Endothelial cell of umbilical vein (primary cell): ENCODE measurements around the gene TMEM239. TPM values are rescaled to one million over a fixed set of nuclear protein-coding genes. Genes with fewer than 3 reads are reported as not detected.

Source experiments
- BruUV-seq: library from RNA; stranded (reverse); fragments of 400-500 nt; replicated peaks from 2 replicates; lab custom pipeline; 2021; lab: Mats Ljungman, UMichigan
- CTCF ChIA-PET: fragments of 300-600, 350-600 bp; sonication (Branson Sonifier 250); formaldehyde crosslinking; loops from one replicate; lab custom pipeline; 2021; ENCODE audit warnings: antibody characterized with exemption, inconsistent platforms; lab: Charles Lee
- POLR2A ChIA-PET: fragments of 300-600, 350-600 bp; sonication (Branson Sonifier 250); formaldehyde crosslinking; loops from one replicate; lab custom pipeline; 2021; ENCODE audit warnings: antibody characterized with exemption, inconsistent platforms; lab: Charles Lee
- DNase-seq: peaks from one replicate; pipeline ENCODE4 v3.0.0-alpha.2; 2011; ENCODE audit warnings: low read depth, low spot score
- FAIRE-seq: peaks from 2 replicates; lab custom pipeline; 2011; peaks lifted over from hg19 to GRCh38; lab: Jason Lieb, UNC
- H2AFZ ChIP-seq: 2 replicates; pipeline ENCODE4 v1.6.0; 2012; ENCODE audit warnings: low read depth, low read length, control low read depth, inconsistent platforms
- H3K27ac ChIP-seq: 2 replicates; pipeline ENCODE4 v1.5.1; 2011; ENCODE audit warnings: low read depth, mild to moderate bottlenecking, control low read depth, low read length, moderate library complexity; ENCODE audit not compliant: insufficient read depth
- H3K27me3 ChIP-seq, 2 experiments: 2 replicates each; pipeline versions ENCODE4 v1.6.0 to v1.6.1; 2011; ENCODE audit warnings: low read length in 2 of 2, mixed read lengths in 1 of 2; ENCODE audit not compliant: control insufficient read depth in 2 of 2, insufficient read depth in 2 of 2
- H3K36me3 ChIP-seq, 2 experiments: 2 replicates in 1 of 2; 3 replicates in 1 of 2; pipeline ENCODE4 v1.5.1; 2011; ENCODE audit warnings: low read length in 2 of 2, mild to moderate bottlenecking in 1 of 2, moderate library complexity in 1 of 2; ENCODE audit not compliant: control insufficient read depth in 2 of 2, insufficient read depth in 2 of 2; ENCODE audit errors: extremely low read depth in 1 of 2
- H3K4me1 ChIP-seq: 3 replicates; pipeline ENCODE4 v1.5.1; 2011; ENCODE audit warnings: mild to moderate bottlenecking, low read length; ENCODE audit not compliant: control insufficient read depth, insufficient read depth; ENCODE audit errors: extremely low read depth
- H3K4me2 ChIP-seq: 2 replicates; pipeline ENCODE4 v1.6.1; 2011; ENCODE audit warnings: low read length, control low read depth, mixed read lengths; ENCODE audit not compliant: insufficient read depth
- H3K4me3 ChIP-seq, 3 experiments: fragments of 200-600 bp in 1 of 3; sonication (generic), shearing (Covaris generic) in 1 of 3; replicated peaks in 1 of 3; 2 replicates each; pipeline ENCODE4 v1.5.1; 2011 to 2016; ENCODE audit warnings: control low read depth in 3 of 3, low read length in 3 of 3, mild to moderate bottlenecking in 2 of 3, inconsistent platforms in 1 of 3, low read depth in 1 of 3, moderate library complexity in 1 of 3; ENCODE audit not compliant: insufficient read depth in 1 of 3
- H3K79me2 ChIP-seq: 2 replicates; pipeline ENCODE4 v1.6.0; 2012; ENCODE audit warnings: low read length, inconsistent platforms; ENCODE audit not compliant: control insufficient read depth, insufficient read depth
- H3K9ac ChIP-seq: replicated peaks from 2 replicates; pipeline ENCODE3; 2011; ENCODE audit warnings: low read length, control low read depth; ENCODE audit not compliant: insufficient read depth; ENCODE audit errors: extremely low read depth
- H3K9me1 ChIP-seq: replicated peaks from 3 replicates; pipeline ENCODE4 v1.6.0; 2011; ENCODE audit warnings: mild to moderate bottlenecking, low read length; ENCODE audit not compliant: control insufficient read depth, insufficient read depth; ENCODE audit errors: extremely low read depth
- H3K9me3 ChIP-seq: replicated peaks from 2 replicates; pipeline ENCODE4 v1.5.1; 2012; ENCODE audit warnings: low read length, inconsistent platforms; ENCODE audit not compliant: control insufficient read depth, insufficient read depth
- H4K20me1 ChIP-seq: replicated peaks from 2 replicates; pipeline ENCODE3; 2011; ENCODE audit warnings: mild to moderate bottlenecking, low read length; ENCODE audit not compliant: control insufficient read depth, insufficient read depth; ENCODE audit errors: extremely low read depth
- CTCF ChIP-seq, 2 donors: IDR thresholded peaks; 1 replicate in 1 of 2; 2 replicates in 1 of 2; pipeline ENCODE4 v1.5.1; 2011; ENCODE audit warnings: low read length in 2 of 2, mild to moderate bottlenecking in 2 of 2, moderate library complexity in 2 of 2, control low read depth in 1 of 2, inconsistent platforms in 1 of 2, low read depth in 1 of 2; ENCODE audit not compliant: insufficient read depth in 1 of 2; ENCODE audit errors: extremely low read depth in 1 of 2
- EZH2 ChIP-seq: IDR thresholded peaks from 2 replicates; pipeline ENCODE4 v1.6.1; 2012; ENCODE audit warnings: borderline replicate concordance, low read depth, mild to moderate bottlenecking, moderate library complexity, low read length, inconsistent platforms; ENCODE audit not compliant: severe bottlenecking
- FOS ChIP-seq: IDR thresholded peaks from 2 replicates; pipeline ENCODE4 v1.6.1; 2011; ENCODE audit warnings: mild to moderate bottlenecking, low read length, moderate library complexity, borderline replicate concordance; ENCODE audit not compliant: insufficient read depth
- GATA2 ChIP-seq: IDR thresholded peaks from 2 replicates; pipeline ENCODE4 v1.7.0; 2011; ENCODE audit warnings: low read depth, mild to moderate bottlenecking, moderate library complexity, mixed read lengths, low read length; ENCODE audit not compliant: insufficient read length, insufficient read depth
- JUN ChIP-seq: IDR thresholded peaks from 2 replicates; pipeline ENCODE4 v1.6.1; 2011; ENCODE audit warnings: borderline replicate concordance, low read depth; ENCODE audit not compliant: insufficient read length, insufficient read depth
- MAX ChIP-seq: IDR thresholded peaks from 2 replicates; pipeline ENCODE4 v1.6.1; 2011; ENCODE audit not compliant: insufficient read depth, insufficient read length
- POLR2A ChIP-seq: IDR thresholded peaks from 2 replicates; pipeline ENCODE4 v1.6.1; 2012; ENCODE audit warnings: low read depth, mild to moderate bottlenecking, control low read depth, low read length
- POLR2AphosphoS5 ChIP-seq: IDR thresholded peaks from 2 replicates; pipeline ENCODE4 v1.6.1; 2012; ENCODE audit warnings: low read depth, mild to moderate bottlenecking, control low read depth, low read length, moderate library complexity; ENCODE audit not compliant: insufficient read depth
- dilution Hi-C: fragments of 300-500 bp; cut with MboI; formaldehyde crosslinking; loops from one replicate; pipeline ENCODE4 v1.15.0; 2019; ENCODE audit warnings: low sequenced_read_pairs; ENCODE audit not compliant: extremely low pct_ligation_motif_present
- intact Hi-C: fragments of 100-400 bp; cut with micrococcal nuclease; formaldehyde crosslinking; loops from one replicate; pipeline ENCODE4 v1.10.0; 2022
- polyA plus RNA-seq, 4 experiments: library from polyadenylated mRNA; depleted of rRNA in 3 of 4; stranded (reverse) in 3 of 4; unstranded in 1 of 4; fragments of >200 nt; gene quantifications; 2 replicates each; pipeline versions ENCODE4 v1.2.1 to v1.2.3, GENCODE V29; 2011 to 2012; ENCODE audit warnings: missing spikeins in 1 of 4
- total RNA-seq: library from RNA; stranded (reverse); gene quantifications from 2 replicates; pipeline ENCODE4 v1.2.3, GENCODE V29; 2021

Gene TMEM239
- total and polyA plus RNA-seq, 2 donors (not counting 3 experiments of a cell fraction or from before 2014, with no cell fraction given): not detected

DNA sequence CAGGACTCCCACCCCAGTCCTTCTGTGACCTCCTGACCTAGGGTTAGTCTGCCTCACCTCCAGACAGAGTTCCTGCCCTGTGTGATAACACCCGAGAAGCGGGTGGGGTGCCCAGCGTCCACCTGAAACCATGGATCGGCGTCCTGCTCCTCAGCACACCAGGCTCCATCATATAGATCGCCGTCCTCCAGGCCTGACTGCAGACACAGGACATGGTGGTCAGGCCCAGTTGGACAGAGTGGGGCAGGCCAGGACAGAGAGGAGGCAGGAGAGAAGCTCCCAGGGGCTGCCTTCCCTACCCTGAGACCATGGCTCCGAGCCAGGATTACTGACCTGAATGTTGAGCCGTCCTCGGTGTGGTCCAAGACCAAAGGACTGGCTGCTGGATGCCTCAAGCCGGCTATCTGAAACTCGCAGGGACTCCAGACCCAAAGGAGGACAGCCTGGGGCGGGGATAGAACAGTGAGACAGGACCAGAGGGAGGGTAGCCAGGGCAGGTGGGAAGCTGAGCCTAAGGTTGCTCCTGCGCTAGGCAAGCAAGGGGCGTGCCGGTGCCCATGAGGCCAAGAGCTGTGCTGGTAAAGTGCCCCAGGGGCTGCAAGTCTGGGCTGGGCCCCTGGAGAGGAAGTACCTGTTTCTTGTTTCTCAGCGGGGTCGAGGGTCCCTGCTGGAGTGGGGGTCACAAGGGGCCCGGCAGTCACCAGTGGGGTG is 17.9 kb upstream of the TMEM239 start:
- Histone ChIP-seq H3K36me3 (no peaks in the 10 kb centered on the region), H2AFZ (no peak overlapping the region), H3K9me3 (no peaks in the 10 kb centered on the region), H3K27me3 (peaks cover 25 to 35% of the 10 kb centered on the region in 2 experiments), H3K27ac (no peak overlapping the region), H3K4me2 (no peak overlapping the region), H4K20me1 (no peaks in the 10 kb centered on the region), H3K9ac (no peak overlapping the region), H3K4me1 (peaks cover 6% of the 10 kb centered on the region), H3K9me1 (no peaks in the 10 kb centered on the region), H3K79me2 (no peaks in the 10 kb centered on the region), H3K4me3 (no peak overlapping the region)
- DNase-seq (no peak), FAIRE-seq (no peak)
- ChIA-PET POLR2A (no interaction called here), CTCF (interaction anchor here (2.7 kb wide), 1 partner anchor 54 kb away, joined by 7 read pairs; no protein-coding TSS in a partner anchor)
- intact Hi-C loops (no loop called here), dilution Hi-C loops (no loop called here)
- no TSS peak for BruUV-seq
- TF ChIP-seq EZH2 (no peak), MAX (no peak), CTCF (IDR thresholded peaks at IDR 0.05; ENCODE audit: extremely low read depth in 1 of 2, insufficient read depth in 1 of 2, low read depth in 1 of 2, low read length in 2 of 2) (no peak), POLR2A (no peak), GATA2 (no peak), POLR2AphosphoS5 (no peak), FOS (no peak), JUN (no peak)
